NCI-H460 (cell line): ENCODE measurements around the gene LHPP. TPM values are rescaled to one million over a fixed set of nuclear protein-coding genes. Genes with fewer than 3 reads are reported as not detected.

ENCODE experiments used
- DNase-seq: peaks from one replicate; pipeline ENCODE4 v3.0.0-alpha.2; 2016; ENCODE audit warnings: low read depth; ENCODE audit errors: extremely low read depth
- total RNA-seq: library from RNA; depleted of rRNA; stranded (reverse); fragments of >200 nt; shearing (Covaris generic); gene quantifications from 2 replicates; pipeline ENCODE4 v1.2.3, GENCODE V29; 2014

The LHPP gene
- total RNA-seq, 1 experiment from 2014 or later = 1.6 TPM

DNA sequence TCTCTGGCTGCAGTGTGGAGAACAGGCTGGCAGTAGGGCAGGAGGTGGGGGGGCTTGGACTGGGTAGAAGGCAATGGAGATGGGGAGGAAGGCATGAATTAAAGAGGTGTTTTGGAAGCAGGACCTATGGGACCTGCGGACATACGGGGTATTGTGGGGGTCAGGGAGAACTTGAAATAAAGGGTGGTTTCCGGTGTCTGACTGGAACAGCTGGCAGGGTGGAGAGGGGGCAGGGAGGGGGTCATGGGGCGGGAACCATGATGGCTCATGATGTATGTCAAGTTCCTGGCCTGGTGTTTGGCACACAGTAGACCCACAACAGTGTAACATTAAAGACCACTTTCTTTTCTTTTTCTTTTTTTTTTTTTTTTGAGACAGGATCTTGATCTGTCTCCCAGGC is 5.5 kb downstream of the LHPP start:
- DNase-seq = no peak

DNA sequence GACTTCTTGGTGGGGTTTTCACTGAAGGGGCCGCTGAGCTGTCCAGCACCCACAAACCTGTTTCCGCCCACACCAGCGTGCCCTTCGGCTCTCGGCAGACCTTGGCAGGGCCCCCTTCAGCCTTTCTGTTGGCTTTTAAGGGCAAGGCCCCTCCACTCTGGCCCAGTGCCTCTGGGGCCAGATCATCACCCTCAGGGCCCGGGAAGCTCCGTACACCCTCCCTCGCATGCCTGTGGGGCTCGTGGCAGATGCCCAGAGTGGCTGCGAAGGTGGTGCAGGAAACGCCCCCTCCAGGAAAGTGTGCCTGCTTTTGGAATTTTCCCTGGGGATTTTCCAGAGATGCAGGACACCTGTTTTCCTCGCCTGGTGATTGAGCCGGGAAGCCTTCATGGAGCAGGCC is 7.0 kb downstream of the LHPP start:
- no peak for DNase-seq

DNA sequence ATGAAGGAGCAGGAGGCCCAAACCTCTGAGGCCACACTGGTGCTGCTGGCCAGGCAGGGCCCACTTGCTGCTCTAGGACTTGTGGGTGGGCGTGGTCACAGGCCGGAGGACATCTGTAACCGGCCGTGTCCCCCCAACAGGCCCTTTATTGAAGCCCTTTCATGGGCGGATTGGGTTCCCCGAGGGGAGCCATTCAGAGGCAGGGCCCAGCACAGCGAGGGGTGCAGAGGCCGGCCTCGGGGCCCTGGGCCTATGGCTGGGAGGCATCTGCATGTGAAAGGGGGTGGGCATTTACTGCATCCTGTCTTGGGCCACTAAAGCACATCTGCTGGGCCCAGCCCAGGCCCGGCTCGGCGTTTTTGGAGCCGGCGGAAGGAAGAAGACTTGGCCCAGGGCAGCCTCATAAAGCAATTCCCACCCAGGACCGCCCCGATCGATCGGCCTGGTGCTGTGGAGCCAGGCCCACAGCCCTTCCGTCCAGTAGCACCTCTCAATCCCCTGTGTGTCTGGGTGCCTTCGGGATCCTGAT is 8.4 kb downstream of the LHPP start:
- DNase-seq = no peak

DNA sequence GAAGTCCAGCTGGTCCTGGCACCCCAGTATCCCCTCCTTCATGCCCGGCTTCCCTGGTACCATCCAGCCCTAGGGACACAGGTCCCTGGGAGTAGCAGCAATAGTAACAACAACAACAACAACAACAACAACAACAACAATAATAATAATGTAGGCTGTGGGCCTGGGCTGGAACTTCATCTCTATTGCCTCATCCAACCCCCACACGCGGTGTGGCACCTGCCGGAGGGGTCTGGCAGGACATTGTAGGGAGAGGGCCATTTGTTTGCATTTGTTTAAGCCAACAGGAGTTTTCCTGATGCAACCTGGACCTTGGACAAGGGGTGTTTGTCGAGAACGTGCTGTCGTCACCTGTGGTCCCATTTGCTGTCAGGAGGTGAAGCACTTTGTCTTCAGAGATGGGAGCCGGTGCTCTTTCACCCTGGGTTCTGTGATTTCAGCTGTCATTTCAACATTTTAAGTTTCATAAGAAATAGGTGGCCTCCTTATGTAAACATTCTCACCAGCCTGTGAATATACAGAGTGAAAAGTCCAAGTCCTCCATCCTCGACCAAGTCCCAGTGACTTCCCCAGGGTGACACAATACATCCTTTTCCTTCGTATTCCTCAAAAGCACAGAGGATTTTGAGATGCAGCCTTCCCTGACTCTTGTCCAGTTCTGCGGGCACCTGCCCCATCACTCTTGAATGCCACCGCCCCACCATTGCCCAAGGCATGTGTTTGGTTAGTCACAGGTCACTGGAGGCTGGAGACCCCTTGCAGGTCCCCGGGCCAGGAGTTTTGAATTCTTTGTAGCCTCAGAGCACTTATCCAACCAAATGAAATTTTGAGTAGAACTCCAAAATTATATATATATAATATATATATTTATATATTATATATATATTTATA is 9.2 kb downstream of the LHPP start:
- DNase-seq = no peak

DNA sequence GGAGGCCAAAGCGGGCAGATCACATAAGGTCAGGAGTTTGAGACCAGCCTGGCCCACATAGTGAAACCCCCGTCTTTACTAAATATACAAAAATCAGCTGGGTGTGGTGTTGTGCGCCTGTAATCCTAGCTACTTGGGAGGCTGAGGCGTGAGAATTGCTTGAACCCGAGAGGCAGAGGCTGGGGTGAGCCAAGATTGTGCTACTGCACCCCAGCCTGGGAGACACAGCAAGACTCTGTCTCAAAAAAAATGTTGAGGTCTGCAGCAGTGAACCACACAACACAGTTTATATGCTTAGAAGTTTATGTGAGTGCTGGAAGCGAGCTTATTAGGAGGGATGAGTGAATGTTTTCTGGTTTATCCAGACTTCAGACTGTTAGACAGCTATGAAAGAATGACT is 10.4 kb downstream of the LHPP start:
- DNase-seq = no peak

DNA sequence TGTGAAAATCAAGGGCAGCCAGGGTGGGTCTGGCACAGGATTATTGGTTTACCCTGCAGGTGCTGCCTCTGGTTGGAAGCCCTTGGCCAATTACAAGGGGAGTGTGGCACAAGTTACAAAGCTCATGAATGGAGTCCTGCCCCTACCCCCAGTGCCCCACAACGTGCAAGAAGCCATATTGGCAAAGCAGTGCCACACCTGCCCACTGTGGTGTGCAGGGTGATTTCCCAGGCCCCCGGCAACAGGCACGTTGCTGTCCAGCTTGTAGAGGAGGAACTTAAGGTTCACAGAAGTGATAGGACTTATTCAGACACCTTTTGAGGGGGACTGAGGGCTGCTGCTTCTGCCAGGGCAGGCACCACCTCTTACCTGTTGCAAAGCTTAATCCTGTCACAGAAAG is 11.4 kb downstream of the LHPP start:
- DNase-seq = no peak

DNA sequence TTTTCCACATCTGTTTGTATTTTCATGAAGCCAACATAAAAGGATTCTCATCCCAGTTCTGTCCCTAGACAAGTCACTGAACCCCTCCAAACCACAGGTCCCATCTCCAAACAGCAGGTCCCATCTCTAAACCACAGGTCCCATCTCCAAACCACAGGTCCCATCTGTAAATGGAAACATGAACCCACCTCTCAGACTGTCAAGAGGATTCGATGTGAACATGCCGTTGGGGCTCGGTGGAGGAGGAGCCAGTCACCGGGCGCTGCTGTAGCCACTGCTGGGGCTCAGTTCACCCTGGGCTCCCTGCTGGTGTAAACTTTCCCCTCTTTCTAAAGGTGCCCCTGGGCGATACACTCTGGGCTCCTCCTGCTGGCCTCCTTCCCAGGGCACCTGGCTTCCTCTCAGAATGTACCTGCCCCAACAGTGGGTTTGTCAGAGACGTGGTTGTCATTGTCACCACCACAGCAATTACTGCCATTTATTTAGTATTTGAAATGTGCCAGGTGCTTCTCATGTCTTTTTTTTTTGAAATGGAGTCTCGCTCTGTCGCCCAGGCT is 13.0 kb downstream of the LHPP start:
- no peak for DNase-seq

DNA sequence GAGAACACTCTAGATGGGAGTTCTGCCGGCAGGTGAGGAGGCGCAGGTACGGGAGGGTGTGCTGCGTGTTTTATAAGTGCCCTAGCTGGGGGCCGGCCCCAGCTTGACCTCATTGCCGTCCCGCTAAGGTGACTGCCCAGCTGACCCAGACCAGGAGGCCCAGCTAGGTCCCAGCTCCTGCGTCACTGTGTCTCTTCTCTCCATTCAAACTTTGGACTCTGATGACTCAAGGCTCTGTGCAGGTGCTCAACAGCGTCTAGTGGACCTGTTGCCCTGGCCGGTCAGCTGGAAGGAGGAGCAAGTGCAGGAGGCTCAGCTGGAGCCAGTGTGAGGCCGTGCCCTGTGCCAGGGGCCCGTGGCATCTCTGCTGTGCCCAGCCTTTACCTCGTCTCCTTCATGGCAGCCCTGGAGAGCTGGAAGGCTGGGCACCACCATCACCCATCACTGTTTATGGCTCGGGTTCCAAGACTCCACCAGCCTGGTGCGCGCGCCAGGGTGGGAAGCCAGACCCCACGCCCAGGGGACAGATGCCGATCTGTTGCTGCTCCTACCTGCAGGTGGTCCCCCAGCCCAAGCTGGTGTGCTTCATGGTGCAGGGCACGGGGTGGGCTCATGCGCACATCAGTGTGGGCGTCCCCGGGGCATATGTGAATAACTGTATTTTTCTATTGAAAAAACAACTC is 14.6 kb downstream of the LHPP start:
- no peak for DNase-seq

DNA sequence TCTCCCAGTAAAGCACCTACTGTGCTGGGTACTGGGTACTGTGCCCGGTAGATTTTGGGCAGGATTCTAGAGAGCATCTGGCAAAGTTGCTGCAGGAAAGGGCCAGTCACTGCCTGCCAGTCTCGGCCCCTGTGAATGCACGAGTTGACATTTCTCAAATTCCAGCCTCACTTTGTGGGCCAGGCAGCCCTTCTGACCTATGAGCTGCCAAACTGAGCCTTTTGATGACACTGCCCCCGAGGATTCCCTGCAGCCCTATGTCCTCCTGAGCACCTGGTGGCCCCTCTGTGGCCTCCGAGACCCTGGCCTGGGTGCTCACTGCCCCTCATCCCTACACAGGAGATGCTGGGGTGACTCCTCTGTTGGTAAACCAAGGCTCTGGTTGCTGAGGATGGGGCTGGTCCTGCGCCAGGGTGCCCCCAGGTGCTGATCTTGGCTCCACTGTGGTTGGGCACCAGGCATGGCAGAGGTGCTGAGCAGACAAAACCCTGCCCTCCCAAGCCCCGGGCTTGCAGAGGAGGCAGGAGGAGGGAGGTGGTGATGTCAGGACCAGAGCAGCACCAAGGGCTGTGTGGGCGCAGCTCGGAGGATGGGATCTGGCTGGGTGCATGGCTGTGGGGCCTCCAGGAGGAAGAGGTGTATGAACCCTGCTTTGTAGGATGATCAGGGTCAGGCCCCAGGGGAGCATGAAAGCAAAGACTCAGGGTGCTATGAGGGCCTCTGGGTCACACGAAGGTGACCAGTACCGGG is 16.2 kb downstream of the LHPP start:
- DNase-seq = no peak

DNA sequence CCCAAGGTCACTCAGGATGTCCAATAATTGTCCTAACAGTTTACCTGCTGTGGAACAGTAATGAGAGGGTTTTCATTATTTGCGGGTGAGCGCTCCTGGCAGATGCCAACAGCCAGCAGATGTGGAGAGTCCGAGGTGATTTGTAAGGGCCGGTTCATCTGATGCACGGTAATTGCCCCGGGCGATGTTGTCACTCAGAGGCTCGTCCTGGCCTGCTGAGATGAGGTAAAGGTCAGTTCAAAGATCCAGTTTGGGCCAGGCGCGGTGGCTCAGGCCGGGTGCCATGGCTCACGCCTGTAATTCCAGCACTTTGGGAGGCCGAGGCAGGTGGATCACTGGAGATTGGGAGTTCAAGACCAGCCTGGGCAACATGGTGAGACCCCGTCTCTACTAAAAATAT is 16.9 kb downstream of the LHPP start:
- no peak for DNase-seq

DNA sequence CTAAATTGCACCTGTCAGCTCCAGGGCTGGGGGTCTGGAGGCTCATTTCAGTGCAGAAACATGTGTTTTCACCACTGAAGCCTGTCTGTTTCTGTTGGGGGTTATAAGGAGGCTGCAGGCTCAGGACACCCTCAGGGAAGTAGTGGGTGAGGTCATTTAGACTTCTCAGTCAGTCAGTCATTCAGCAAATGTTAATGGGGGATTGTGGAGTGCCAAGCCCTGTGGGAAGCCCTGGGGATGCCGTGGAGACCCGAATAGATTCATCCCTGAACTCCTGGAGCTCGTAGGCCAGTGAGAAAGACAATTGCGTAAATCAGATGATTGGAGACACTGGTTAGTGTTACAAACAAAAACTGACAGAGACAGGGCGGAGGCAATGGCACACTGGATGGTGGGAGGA is 19.2 kb downstream of the LHPP start:
- DNase-seq = no peak

DNA sequence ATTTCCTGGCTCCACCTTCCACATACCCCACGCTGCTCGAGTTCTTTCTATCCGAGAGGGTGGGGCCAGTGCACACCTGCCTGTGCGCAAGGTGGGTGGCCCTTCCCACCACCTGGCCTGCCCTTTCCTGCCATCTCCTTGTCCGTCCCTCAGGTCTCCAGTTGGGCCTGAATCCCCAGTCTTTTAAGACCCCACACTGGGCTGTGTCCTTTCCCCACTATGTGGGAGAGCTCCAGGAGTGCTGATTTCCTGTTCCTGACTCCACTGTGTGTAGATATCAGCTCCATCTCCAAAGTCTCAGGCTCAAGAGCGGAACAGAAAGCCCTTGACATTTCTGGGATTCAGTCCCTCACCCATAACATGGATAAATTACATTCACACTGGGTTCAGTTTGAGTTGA is 20.1 kb downstream of the LHPP start:
- no peak for DNase-seq

DNA sequence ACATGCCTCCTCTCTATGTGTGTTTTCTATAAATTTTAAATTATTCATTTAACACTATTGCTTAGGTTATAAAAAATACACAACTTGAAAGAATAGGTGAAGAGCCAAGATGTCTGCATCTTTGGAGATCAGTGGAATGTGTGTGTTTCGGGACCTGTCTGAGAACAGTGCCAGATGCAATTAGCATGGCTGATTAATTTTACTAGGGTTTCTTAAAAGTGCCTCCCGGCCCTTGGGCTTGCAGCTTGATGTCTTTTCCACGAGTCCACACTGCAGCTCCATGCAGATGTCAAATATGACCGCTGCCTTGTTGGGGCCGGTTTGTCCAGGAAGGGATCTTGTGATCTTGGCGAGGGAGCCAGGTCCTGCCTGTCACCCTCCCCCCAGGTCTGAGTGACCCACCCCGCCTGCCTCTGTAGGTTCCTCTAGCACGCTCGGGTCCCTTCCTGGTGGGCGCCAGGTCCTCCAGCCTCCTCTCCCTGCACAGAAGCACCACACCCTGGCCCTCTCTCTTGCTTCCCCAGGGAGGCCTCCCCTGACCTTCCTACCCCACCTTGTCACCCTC is 20.7 kb downstream of the LHPP start:
- DNase-seq = no peak

DNA sequence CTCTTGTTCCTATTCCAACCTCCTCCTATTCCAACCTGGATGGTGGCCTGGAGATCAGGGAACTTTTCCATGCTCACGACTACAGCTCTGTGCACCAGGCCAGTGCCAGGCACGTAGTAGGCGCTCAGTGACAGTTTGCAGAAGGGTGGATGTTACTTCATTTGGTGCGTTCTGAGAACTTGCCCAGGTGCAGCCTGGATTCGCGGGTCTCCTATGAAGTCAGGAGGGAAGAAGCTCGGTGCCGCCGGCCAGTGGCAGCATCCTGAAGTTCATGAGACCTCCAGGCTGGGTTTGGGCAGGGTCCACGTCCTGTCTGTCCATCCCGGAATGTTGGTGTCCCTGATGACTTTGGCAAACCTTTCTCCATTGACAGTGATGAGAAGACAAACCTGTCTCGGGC is 21.3 kb downstream of the LHPP start:
- DNase-seq = no peak

DNA sequence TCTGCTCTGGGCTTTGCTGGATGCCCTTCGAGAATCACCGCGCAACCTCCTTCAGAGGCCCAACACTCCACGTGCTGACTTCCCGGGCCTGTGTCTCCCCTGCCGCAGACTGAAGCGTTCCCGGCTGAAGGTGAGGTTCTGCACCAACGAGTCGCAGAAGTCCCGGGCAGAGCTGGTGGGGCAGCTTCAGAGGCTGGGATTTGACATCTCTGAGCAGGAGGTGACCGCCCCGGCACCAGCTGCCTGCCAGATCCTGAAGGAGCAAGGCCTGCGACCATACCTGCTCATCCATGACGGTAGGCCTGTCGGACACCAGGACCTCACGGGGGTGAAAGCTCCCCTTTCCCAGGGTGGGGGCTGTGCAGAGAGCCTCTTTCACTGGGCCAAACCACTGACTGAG is 22.4 kb downstream of the LHPP start:
- no peak for DNase-seq

DNA sequence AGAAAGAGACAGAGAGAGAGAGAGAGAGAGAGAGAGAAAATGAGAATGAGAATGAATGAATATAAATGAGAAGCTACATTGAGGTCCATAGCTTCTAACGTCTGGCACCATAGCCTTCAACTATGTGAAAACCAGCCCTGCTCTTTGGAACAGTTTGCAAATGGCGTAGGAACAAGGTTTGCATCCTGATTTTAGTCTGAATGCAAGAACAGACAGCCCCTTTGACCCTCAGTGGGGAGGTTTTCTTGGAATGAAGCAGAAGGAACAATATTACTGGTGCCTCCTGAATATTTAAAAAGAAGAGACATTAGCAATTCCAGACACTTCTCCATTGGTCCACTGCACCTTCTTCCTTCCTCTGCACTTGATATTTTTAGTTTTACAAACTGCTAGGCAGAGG is 23.0 kb downstream of the LHPP start:
- DNase-seq = no peak

DNA sequence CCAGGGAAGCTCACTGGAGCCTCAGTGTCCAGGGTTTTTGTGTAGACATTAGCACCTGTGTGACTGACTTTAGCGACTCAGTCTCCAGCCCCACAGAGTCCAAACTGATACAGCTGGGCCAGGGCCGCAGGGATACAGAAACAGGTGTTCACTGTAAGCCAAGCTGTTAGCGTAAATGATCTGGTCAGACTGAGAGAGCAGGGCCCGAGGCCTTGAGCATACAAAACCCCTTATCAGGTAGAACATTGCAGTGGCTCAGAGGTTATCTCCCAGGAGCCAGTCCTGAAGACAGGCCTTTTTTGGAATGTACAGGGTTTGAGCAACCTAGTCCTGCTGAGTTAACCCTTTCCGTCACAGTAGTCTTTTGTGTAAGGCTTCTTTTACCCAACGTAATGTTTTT is 25.0 kb downstream of the LHPP start:
- DNase-seq = no peak

DNA sequence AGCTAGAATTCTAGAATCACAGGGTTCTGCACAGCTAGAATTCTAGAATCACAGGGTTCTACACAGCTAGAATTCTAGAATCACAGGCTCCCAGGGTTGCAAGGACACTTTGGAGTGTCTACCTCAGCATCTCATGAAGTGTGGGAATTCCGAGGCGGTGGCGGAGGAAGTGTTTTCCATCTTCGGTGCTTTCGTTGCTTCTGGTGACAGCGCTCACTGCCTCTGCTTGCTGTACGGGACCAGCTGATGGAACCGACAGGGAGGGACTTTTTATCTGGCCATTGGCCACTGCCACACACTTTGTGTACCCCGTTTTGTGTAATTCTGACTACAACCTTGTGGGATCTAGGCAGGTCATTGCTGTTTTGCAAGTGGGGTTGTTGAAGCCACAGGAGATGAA is 29.5 kb downstream of the LHPP start:
- DNase-seq = no peak

DNA sequence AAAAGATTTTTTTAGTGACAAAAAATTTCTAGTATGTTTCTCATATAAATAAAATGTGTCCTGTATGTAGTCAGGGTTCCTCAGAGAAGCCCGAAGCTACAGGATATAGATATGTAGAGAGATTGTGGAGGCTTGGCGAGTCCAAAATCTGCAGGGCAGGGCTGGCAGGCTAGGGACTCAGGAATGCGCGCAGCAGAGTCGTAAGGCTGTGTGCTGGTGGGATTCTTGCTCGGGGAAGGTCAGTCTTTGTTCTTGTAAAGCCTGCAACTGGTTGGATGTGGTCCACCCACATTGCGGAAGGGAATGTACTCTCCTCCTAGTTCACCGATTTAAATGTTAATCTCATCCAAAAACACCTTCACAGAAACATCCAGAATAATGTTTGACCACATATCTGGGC is 30.6 kb downstream of the LHPP start:
- DNase-seq = no peak

DNA sequence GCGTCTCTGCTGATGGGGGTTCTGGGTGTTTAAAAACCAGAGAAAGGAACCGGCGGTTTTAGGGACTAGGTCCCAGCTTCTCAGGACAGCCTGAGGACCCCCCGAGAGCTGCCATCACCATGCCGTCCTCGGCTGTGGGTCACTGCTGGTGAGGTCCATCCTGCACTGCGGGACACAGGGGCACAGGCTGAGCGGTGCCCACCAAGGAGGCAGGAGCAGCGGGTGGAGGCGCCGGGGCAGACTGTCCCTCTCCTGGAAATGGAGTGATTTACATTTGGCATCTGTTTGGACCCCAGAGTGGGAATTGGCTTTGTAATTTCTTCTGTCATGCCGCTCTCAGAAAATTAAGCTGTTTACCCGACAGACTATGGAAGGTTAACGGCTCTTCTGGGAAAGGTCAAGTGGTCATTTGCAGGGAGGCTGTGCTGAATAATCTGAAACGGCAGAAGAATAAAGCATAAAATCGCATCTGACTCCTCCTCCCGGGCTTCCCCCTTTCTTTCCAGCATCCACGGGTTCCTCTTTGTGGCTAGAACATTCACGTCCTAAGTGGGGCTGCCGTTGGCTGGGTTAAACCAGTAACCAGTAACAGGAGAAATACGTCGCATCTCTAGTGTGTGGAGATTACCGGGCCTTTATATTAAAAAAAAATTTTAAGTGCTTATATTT is 31.7 kb downstream of the LHPP start:
- no peak for DNase-seq
